ENCODE data around the gene ZNF501. TPM values are rescaled to one million over a fixed set of nuclear protein-coding genes. Genes with fewer than 3 reads are reported as not detected.

The ZNF501 gene
- polyA plus RNA-seq, 1 donor, result 5.2 TPM

Other genes with a start within 250 kb of the ZNF501 start
- 7.3 TPM for gene ZKSCAN7, start 174.4 kb upstream of the ZNF501 start, polyA plus RNA-seq (ENCODE audit: insufficient read length)
- gene ZNF660, start 144.7 kb upstream of the ZNF501 start, polyA plus RNA-seq (ENCODE audit: insufficient read length), result 5.7 TPM
- gene ZNF197, start 104.6 kb upstream of the ZNF501 start, polyA plus RNA-seq (ENCODE audit: insufficient read length), result 15.0 TPM
- gene ZNF35, start 80.9 kb upstream of the ZNF501 start, polyA plus RNA-seq (ENCODE audit: insufficient read length), result 6.2 TPM
- gene ZNF502, start 17.0 kb upstream of the ZNF501 start, polyA plus RNA-seq (ENCODE audit: insufficient read length), result 5.8 TPM
- gene KIAA1143, start 32.0 kb downstream of the ZNF501 start, polyA plus RNA-seq (ENCODE audit: insufficient read length), result 32.0 TPM
- 9.2 TPM for gene KIF15, start 32.2 kb downstream of the ZNF501 start, polyA plus RNA-seq (ENCODE audit: insufficient read length)
- 13.7 TPM for gene TMEM42, start 132.3 kb downstream of the ZNF501 start, polyA plus RNA-seq (ENCODE audit: insufficient read length)
- gene TGM4, start 145.0 kb downstream of the ZNF501 start, polyA plus RNA-seq (ENCODE audit: insufficient read length), result not detected
- 41.0 TPM for gene ZDHHC3, start 246.5 kb downstream of the ZNF501 start, polyA plus RNA-seq (ENCODE audit: insufficient read length)
- gene EXOSC7, start 246.6 kb downstream of the ZNF501 start, polyA plus RNA-seq (ENCODE audit: insufficient read length), result 42.1 TPM

Measured in hindlimb muscle (tissue), 1 donor.